Measurements from ENCODE around the gene TMEM218. TPM values are rescaled to one million over a fixed set of nuclear protein-coding genes. Genes with fewer than 3 reads are reported as not detected.

Gene TMEM218
- total RNA-seq, 1 donor from 2014 or later: 19.0 TPM

GRCh38 chr11:125084057-125084416 is 27.4 kb downstream of the TMEM218 start:
- Histone ChIP-seq H3K36me3 (no peaks in the 10 kb centered on the region), H3K27me3 (no peaks in the 10 kb centered on the region), H3K4me3 (no peak overlapping the region), H3K27ac (no peak overlapping the region), H3K9me3 (no peaks in the 10 kb centered on the region), H3K4me1 (no peaks in the 10 kb centered on the region)
- intact Hi-C loops (cut with DNase I): no loop called here
- TF ChIP-seq CTCF (IDR thresholded peaks at IDR 0.05): no peak
- ATAC-seq: no peak
- peak; percentile 52 for DNase-seq

- ATAC-seq: no peak
- intact Hi-C loops (cut with DNase I): no loop called here
- no peak for TF ChIP-seq CTCF (IDR thresholded peaks at IDR 0.05)
These were observed 27.9 kb downstream of the TMEM218 start for GRCh38 chr11:125083312-125084056.

GRCh38 chr11:125082611-125083311 is 28.7 kb downstream of the TMEM218 start:
- no peak for DNase-seq
- Histone ChIP-seq H3K27ac (no peak overlapping the region), H3K4me3 (no peak overlapping the region), H3K4me1 (no peaks in the 10 kb centered on the region), H3K27me3 (no peaks in the 10 kb centered on the region), H3K36me3 (no peaks in the 10 kb centered on the region), H3K9me3 (no peaks in the 10 kb centered on the region)
- no peak for ATAC-seq
- TF ChIP-seq CTCF (IDR thresholded peaks at IDR 0.05): no peak
- intact Hi-C loops (cut with DNase I): no loop called here

More at GRCh38 chr11:125083312-125084056, 27.9 kb downstream of the TMEM218 start:
- no peaks in the 10 kb centered on the region for H3K4me1 ChIP-seq
- H3K27me3 ChIP-seq: no peaks in the 10 kb centered on the region
- H3K9me3 ChIP-seq: no peaks in the 10 kb centered on the region
- no peak overlapping the region for H3K4me3 ChIP-seq
- H3K36me3 ChIP-seq: no peaks in the 10 kb centered on the region
- no peak overlapping the region for H3K27ac ChIP-seq
- DNase-seq: peak; percentile 45

- Histone ChIP-seq H3K9me3 (no peaks in the 10 kb centered on the region), H3K4me1 (no peaks in the 10 kb centered on the region), H3K27ac (no peak overlapping the region), H3K4me3 (no peak overlapping the region), H3K36me3 (no peaks in the 10 kb centered on the region), H3K27me3 (no peaks in the 10 kb centered on the region)
- DNase-seq (no peak), ATAC-seq (no peak)
- no peak for TF ChIP-seq CTCF (IDR thresholded peaks at IDR 0.05)
- intact Hi-C loops (cut with DNase I): no loop called here
These were observed 29.4 kb downstream of the TMEM218 start for GRCh38 chr11:125082040-125082439.

GRCh38 chr11:125081098-125081798 is 30.2 kb downstream of the TMEM218 start:
- no peak overlapping the region for H3K4me3 ChIP-seq
- H3K27ac ChIP-seq: no peak overlapping the region
- ATAC-seq (no peak), DNase-seq (peak; percentile 46)
- intact Hi-C loops (cut with DNase I): no loop called here
- H3K36me3 ChIP-seq: no peaks in the 10 kb centered on the region
- no peak for TF ChIP-seq CTCF (IDR thresholded peaks at IDR 0.05)
- no peaks in the 10 kb centered on the region for H3K27me3 ChIP-seq
- H3K9me3 ChIP-seq: no peaks in the 10 kb centered on the region
- H3K4me1 ChIP-seq: no peaks in the 10 kb centered on the region
